Activated naive CD8-positive, alpha-beta T cell treated with anti-CD3 and anti-CD28 coated beads for 36 hours (primary cell): ENCODE measurements around the gene SYNGR3. TPM values are rescaled to one million over a fixed set of nuclear protein-coding genes. Genes with fewer than 3 reads are reported as not detected.
A peak's percentile ranks its signal among the peaks of the same experiment; 100 is the strongest.
"Not testable (repeated sequence)": the region's sequence is repeated elsewhere in the genome, so short reads cannot be mapped to it uniquely, and the experiment has no call there.

Source experiments
- DNase-seq: peaks from one replicate; pipeline ENCODE4 v3.0.0; 2021
- H3K27ac Mint-ChIP-seq: one replicate; pipeline ENCODE4 v1.8.0; 2022; ENCODE audit warnings: mild to moderate bottlenecking, moderate library complexity, mixed read lengths
- H3K27me3 Mint-ChIP-seq: one replicate; pipeline ENCODE4 v1.8.0; 2022; ENCODE audit warnings: mild to moderate bottlenecking, mixed read lengths
- H3K36me3 Mint-ChIP-seq: one replicate; pipeline ENCODE4 v1.8.0; 2021; ENCODE audit warnings: mild to moderate bottlenecking, mixed read lengths
- H3K4me1 Mint-ChIP-seq: one replicate; pipeline ENCODE4 v1.8.0; 2021; ENCODE audit warnings: mixed read lengths
- H3K4me3 Mint-ChIP-seq: one replicate; pipeline ENCODE4 v1.8.0; 2022; ENCODE audit warnings: mild to moderate bottlenecking, moderate library complexity, mixed read lengths
- H3K9me3 Mint-ChIP-seq: one replicate; pipeline ENCODE4 v1.8.0; 2022; ENCODE audit warnings: mixed read lengths
- total RNA-seq, 2 experiments: library from RNA; stranded (reverse); gene quantifications; one replicate each; pipeline ENCODE4 v1.2.3, GENCODE V29; 2021

The SYNGR3 gene
- total RNA-seq, 2 experiments from 2014 or later = 2.0 to 3.5 TPM

DNA sequence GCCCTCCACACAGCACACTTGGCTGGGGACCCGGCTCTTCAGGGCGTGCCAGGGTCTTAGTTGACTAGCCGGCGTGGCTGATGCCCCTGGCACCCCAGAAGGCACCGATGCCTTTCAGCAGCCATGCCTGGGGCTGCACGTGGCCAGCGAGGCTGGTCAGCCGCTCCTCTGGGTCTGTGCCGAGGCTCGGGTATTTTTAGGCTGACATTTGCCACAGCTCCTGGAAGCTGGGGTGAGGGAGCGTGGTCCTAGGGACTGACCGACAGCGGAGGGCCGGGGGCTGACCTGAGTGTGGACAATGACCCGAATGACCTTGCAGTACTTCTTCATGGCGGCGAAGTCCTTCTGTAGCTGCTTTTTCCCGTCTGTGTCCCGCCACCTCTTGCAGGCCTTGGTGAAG, 39.2 kb upstream of the SYNGR3 start:
- H3K9me3 Mint-ChIP-seq = no peaks in the 10 kb centered on the region
- H3K27me3 Mint-ChIP-seq = no peaks in the 10 kb centered on the region
- H3K4me3 Mint-ChIP-seq = no peak overlapping the region
- DNase-seq = no peak
- H3K36me3 Mint-ChIP-seq = no peaks in the 10 kb centered on the region
- no peaks in the 10 kb centered on the region for H3K4me1 Mint-ChIP-seq
- no peak overlapping the region for H3K27ac Mint-ChIP-seq

DNA sequence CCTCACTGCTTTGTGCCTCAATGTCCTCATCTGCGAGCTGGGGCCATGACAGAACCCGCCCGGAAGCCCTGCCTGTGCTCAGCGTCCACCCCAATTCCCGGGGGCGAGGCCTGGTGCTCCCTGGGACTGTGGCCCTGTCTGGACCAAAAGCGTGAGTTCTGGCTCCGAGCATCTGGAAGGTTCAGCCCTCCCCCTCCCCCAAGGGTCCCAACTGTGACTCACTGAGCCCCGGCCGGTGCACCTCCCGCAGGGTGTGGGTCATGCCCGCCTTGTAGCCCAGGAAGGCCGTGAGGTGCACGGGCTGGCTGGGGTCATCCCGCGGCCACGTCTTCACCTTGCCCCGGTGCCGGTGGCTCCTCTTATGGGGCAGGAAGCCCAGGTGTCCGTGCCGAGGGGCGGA, 36.0 kb upstream of the SYNGR3 start:
- Mint-ChIP-seq H3K36me3 (no peaks in the 10 kb centered on the region), H3K27ac (no peak overlapping the region), H3K4me1 (no peaks in the 10 kb centered on the region), H3K4me3 (no peak overlapping the region), H3K9me3 (no peaks in the 10 kb centered on the region), H3K27me3 (peaks cover 2% of the 10 kb centered on the region)
- no peak for DNase-seq

DNA sequence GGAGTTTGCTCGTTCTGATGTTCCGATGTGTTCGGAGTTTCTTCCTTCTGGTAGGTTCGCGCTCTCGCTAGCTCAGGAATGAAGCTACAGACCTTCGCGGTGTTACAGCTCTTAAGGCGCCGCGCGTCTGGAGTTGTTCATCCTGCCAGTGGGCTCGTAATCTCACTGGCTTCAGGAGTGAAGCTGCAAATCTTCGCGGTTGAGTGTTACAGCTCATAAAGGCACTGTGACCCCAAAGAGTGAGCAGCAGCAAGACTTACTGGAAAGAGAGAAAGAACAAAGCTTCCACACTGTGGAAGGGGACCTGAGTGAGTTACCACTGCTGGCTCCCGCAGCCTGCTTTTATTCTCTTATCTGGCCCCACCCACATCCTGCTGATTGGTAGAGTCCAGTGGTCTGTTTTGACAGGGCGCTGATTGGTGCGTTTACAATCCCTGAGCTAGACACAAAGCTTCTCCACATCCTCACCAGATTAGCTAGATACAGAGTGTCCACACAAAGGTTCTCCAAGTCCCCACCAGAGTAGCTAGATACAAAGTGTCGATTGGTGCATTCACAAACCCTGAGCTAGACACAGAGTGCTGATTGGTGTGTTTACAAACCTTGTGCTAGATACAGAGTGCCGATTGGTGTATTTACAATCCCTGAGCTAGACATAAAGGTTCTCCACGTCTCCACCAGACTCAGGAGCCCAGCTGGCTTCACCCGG, 32.2 kb upstream of the SYNGR3 start:
- DNase-seq, H3K9me3 Mint-ChIP-seq, H3K27ac Mint-ChIP-seq, H3K4me3 Mint-ChIP-seq: not testable (repeated sequence)
- Mint-ChIP-seq H3K4me1 (peaks cover 29% of the 10 kb centered on the region), H3K36me3 (peaks cover 27% of the 10 kb centered on the region), H3K27me3 (peaks cover 14% of the 10 kb centered on the region)

GRCh38 chr16:1958143-1958491, 31.7 kb upstream of the SYNGR3 start:
- H3K4me1 Mint-ChIP-seq = peaks cover 33% of the 10 kb centered on the region
- not testable (repeated sequence) for H3K27ac Mint-ChIP-seq, H3K9me3 Mint-ChIP-seq, H3K4me3 Mint-ChIP-seq, DNase-seq
- peaks cover 17% of the 10 kb centered on the region for H3K27me3 Mint-ChIP-seq
- peaks cover 33% of the 10 kb centered on the region for H3K36me3 Mint-ChIP-seq

- no peak for DNase-seq
- H3K36me3 Mint-ChIP-seq = peaks cover 39% of the 10 kb centered on the region
- peak overlapping the region; percentile 58 for H3K27ac Mint-ChIP-seq
- peak overlapping the region; percentile 92 for H3K4me3 Mint-ChIP-seq
- peaks cover 23% of the 10 kb centered on the region for H3K27me3 Mint-ChIP-seq
- H3K4me1 Mint-ChIP-seq = peaks cover 36% of the 10 kb centered on the region
- H3K9me3 Mint-ChIP-seq = no peaks in the 10 kb centered on the region
These were observed 31.0 kb upstream of the SYNGR3 start for GRCh38 chr16:1958715-1959268.

- H3K27me3 Mint-ChIP-seq = peaks cover 27% of the 10 kb centered on the region
- H3K27ac Mint-ChIP-seq = peak within 1 kb of the TSS; percentile 90
- H3K4me1 Mint-ChIP-seq = peaks cover 40% of the 10 kb centered on the region
- peak within 1 kb of the TSS; percentile 92 for H3K4me3 Mint-ChIP-seq
- no peaks in the 10 kb centered on the region for H3K9me3 Mint-ChIP-seq
- H3K36me3 Mint-ChIP-seq = peaks cover 45% of the 10 kb centered on the region
- DNase-seq = peak; percentile 94
These were observed 30.3 kb upstream of the SYNGR3 start, which contains the start of gene NDUFB10 for GRCh38 chr16:1959269-1960039. Gene NDUFB10, plus strand, starts transcription at chr16:1959538. Its CDS starts 87 bp downstream, at chr16:1959625.

DNA sequence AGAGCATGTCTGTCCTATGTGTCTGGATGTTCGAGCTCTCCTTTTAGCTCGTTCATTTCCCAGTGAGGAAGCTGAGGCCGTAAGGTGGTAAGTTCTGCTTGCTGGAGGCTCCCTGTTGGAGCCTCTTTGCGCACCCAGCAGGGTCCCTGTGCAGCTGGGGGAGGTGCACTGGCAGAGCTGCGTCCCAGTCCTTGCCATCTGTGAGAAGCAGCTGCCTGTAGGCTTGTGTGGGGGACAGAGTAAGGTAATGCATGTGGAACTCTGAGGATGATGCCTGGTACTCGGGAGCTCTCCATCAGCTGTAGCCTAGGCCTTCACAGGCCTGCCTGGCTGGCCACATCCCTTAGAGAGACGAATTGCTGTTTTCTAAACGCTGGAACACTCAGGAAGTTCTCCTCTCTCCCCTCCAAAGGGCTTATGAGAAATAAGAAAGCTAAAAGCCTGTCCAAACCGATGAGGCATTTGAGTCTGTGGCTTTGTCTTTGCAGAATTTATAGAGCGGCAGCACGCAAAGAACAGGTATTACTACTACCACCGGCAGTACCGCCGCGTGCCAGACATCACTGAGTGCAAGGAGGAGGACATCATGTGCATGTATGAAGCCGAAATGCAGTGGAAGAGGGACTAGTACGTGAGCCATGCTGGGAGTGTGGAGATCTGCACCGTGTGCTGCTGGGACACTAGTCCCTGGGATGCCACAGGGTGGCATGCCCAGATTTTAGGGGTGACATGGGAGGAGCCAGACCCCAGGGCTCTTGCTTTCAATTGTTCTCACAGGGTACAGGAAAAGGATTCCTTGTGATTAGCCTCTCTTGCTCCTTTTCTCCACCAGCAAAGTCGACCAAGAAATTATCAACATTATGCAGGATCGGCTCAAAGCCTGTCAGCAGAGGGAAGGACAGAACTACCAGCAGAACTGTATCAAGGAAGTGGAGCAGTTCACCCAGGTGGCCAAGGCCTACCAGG, 28.8 kb upstream of the SYNGR3 start:
- H3K36me3 Mint-ChIP-seq = peaks cover 56% of the 10 kb centered on the region
- DNase-seq = peak; percentile 49
- peaks cover 42% of the 10 kb centered on the region for H3K4me1 Mint-ChIP-seq
- peak overlapping the region; percentile 90 for H3K27ac Mint-ChIP-seq
- H3K9me3 Mint-ChIP-seq = no peaks in the 10 kb centered on the region
- H3K27me3 Mint-ChIP-seq = peaks cover 27% of the 10 kb centered on the region
- peak overlapping the region; percentile 92 for H3K4me3 Mint-ChIP-seq

DNA sequence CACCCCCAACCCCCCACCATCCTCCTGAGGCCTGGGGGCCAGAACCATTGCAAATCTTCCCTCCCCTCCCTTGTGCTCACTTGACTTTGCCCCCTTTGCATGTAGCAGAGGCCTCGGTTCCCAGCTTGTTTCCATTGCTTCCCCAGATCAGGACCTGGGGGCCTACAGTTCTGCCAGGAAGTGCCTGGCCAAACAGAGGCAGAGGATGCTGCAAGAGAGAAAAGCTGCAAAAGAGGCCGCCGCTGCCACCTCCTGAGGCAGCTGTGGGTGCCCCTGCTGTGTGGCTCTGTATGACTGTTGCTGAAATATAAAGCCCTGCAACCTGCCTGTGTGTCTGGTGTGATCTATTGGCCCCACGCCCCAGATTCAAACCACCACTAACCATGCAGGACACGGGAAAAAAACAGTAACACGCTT, 28.1 kb upstream of the SYNGR3 start:
- Mint-ChIP-seq H3K27ac (peak overlapping the region; percentile 89), H3K4me1 (peaks cover 42% of the 10 kb centered on the region), H3K27me3 (peaks cover 27% of the 10 kb centered on the region), H3K36me3 (peaks cover 57% of the 10 kb centered on the region), H3K9me3 (no peaks in the 10 kb centered on the region), H3K4me3 (peak overlapping the region; percentile 96)
- DNase-seq = no peak

DNA sequence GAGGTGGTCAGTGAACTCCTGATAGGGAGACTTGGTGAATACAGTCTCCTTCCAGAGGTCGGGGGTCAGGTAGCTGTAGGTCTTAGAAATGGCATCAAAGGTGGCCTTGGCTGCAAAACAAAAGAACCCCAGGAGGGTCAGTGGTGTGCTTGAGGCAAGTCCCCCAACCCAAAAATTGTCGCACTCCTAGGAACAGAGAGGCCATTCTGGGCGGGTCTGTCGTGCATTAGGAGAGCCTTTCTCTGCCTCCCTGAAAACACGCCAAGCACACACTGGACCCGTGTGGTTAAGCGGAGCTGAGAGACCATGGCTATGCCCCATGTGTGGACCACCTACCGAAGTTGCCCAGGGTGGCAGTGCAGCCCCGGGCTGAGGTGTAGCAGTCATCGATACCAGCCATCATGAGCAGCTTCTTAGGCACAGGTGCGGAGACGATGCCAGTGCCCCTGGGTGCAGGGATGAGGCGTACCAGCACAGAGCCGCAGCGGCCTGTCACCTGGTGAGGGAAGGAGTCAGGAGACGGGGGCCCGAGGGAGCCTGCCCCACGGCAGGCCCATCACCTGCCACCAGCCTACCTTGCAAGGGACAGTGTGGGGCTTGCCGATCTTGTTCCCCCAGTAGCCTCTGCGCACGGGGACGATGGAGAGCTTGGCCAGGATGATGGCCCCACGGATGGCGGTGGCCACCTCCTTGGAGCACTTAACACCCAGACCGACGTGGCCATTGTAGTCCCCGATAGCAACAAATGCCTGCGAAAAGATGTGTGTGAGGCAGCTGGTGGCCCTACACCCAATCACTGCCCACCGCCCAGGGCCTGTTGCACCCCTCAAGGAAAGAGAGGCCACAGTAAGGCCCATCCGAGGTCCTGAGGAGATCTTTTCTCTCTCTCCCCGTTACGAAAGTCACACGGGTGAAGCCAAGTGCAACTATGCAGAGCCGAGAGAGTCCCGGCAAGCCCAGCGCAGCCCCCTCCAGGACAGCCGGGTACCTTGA, 27.3 kb upstream of the SYNGR3 start:
- peaks cover 43% of the 10 kb centered on the region for H3K4me1 Mint-ChIP-seq

GRCh38 chr16:1963806-1964505, 25.8 kb upstream of the SYNGR3 start:
- DNase-seq = no peak
- peak overlapping the region; percentile 96 for H3K4me3 Mint-ChIP-seq
- peaks cover 42% of the 10 kb centered on the region for H3K4me1 Mint-ChIP-seq
- H3K36me3 Mint-ChIP-seq = peaks cover 57% of the 10 kb centered on the region
- no peaks in the 10 kb centered on the region for H3K9me3 Mint-ChIP-seq
- H3K27ac Mint-ChIP-seq = peak overlapping the region; percentile 89
- H3K27me3 Mint-ChIP-seq = peaks cover 24% of the 10 kb centered on the region

More for the DNA sequence above, 27.3 kb upstream of the SYNGR3 start:
- not testable (repeated sequence) for H3K9me3 Mint-ChIP-seq, DNase-seq
- Mint-ChIP-seq H3K36me3 (peaks cover 57% of the 10 kb centered on the region), H3K4me3 (peak overlapping the region; percentile 96), H3K27me3 (peaks cover 25% of the 10 kb centered on the region), H3K27ac (peak overlapping the region; percentile 89)

GRCh38 chr16:1964506-1965395, 25.0 kb upstream of the SYNGR3 start, which contains the start of gene RPS2:
Gene RPS2, minus strand, starts transcription at chr16:1964826. Its CDS starts 201 bp downstream, at chr16:1964625.
- peak; percentile 100 for DNase-seq
- Mint-ChIP-seq H3K4me1 (peaks cover 39% of the 10 kb centered on the region), H3K4me3 (peak within 1 kb of the TSS; percentile 96), H3K36me3 (peaks cover 56% of the 10 kb centered on the region), H3K9me3 (no peaks in the 10 kb centered on the region), H3K27ac (peak within 1 kb of the TSS; percentile 89), H3K27me3 (peaks cover 24% of the 10 kb centered on the region)

DNA sequence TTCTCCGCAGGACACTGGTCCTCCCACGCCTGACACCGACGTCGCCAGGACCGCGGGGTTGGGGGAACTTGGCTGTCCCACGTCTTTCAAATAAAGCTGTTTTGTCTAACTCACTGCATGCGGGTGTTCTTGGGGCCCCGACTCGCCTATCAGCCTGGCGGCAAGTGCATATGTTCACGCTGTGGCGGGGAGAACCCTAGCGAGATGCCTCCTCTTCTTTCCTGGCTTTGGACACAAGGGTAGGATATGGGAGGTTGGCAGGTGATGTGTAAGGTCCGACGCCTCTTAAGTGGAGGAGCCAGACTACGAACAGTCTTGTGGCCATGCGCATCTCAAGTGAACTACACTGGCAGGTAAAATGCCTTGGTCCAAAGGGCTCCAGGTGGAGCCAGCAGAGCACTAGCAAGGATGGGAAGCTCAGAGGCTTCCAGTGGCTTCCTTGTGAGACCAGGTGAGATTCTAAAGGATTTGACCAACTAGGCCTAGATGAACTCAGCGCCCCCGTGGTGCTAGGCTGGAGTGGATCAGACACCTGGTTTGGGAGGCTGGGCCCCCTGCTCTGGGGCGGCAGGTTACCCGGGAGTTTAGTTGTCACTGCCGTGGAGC, 24.3 kb upstream of the SYNGR3 start:
- peak overlapping the region; percentile 96 for H3K4me3 Mint-ChIP-seq
- H3K36me3 Mint-ChIP-seq = peaks cover 49% of the 10 kb centered on the region
- H3K27ac Mint-ChIP-seq = peak overlapping the region; percentile 89
- no peaks in the 10 kb centered on the region for H3K9me3 Mint-ChIP-seq
- H3K4me1 Mint-ChIP-seq = peaks cover 34% of the 10 kb centered on the region
- peaks cover 20% of the 10 kb centered on the region for H3K27me3 Mint-ChIP-seq
- no peak for DNase-seq
